ENCODE data around the gene EPS8L2. TPM values are rescaled to one million over a fixed set of nuclear protein-coding genes. Genes with fewer than 3 reads are reported as not detected.
A peak's percentile ranks its signal among the peaks of the same experiment; 100 is the strongest.

EPS8L2 gene
- total RNA-seq, 4 donors from 2014 or later: 257 to 1,130 (median 322) TPM

- TF ChIP-seq POLR2AphosphoS5 (IDR thresholded peaks at IDR 0.05) (no peak), CTCF (IDR thresholded peaks at IDR 0.05) (no peak), EP300 (IDR thresholded peaks at IDR 0.05; ENCODE audit: low read depth) (no peak), POLR2A (IDR thresholded peaks at IDR 0.05) (no peak)
- Histone ChIP-seq H3K4me1 (peaks cover 4 to 34% (median 28%) of the 10 kb centered on the region in 4 donors), H3K27me3 (no peaks in the 10 kb centered on the region), H3K9me3 (no peaks in the 10 kb centered on the region), H3K36me3 (no peaks in the 10 kb centered on the region), H3K27ac (no peak overlapping the region), H3K4me3 (no peak overlapping the region)
- 93 to 100% methylated on average over 6 of the region's 6 CpGs for WGBS, 2 donors (ENCODE audit: low coverage in 1 of 2)
- in situ Hi-C loops (cut with MboI; ENCODE audit: low pct_ligation_motif_present in 1 of 4, low pct_unique_long_range_greater_than_20kb in 1 of 4, low sequenced_read_pairs in 3 of 4): no loop called here
- intact Hi-C loops (cut with DNase I; ENCODE audit: low total_unique reads): no loop called here
- no peak for DNase-seq
Measured at GRCh38 chr11:714436-714835, 8.4 kb downstream of the EPS8L2 start.

GRCh38 chr11:719214-720016 is 13.4 kb downstream of the EPS8L2 start:
- Histone ChIP-seq H3K27ac (no peak overlapping the region), H3K9me3 (no peaks in the 10 kb centered on the region), H3K36me3 (no peaks in the 10 kb centered on the region), H3K4me1 (peaks cover 6 to 23% (median 18%) of the 10 kb centered on the region in 4 donors), H3K27me3 (peaks cover 31% of the 10 kb centered on the region), H3K4me3 (no peak overlapping the region)
- DNase-seq: no peak
- intact Hi-C loops (cut with DNase I; ENCODE audit: low total_unique reads) (loop anchor here (5.0 kb wide), 1 partner anchor 162 kb away; no protein-coding TSS in a partner anchor), in situ Hi-C loops (cut with MboI; ENCODE audit: low pct_ligation_motif_present in 1 of 4, low pct_unique_long_range_greater_than_20kb in 1 of 4, low sequenced_read_pairs in 3 of 4) (loop anchor here in 1 of 4 donors (10.0 kb wide), 1 partner anchor 55 kb away; no protein-coding TSS in a partner anchor)
- WGBS, 2 donors (ENCODE audit: low coverage in 1 of 2): 78 to 100% methylated on average over 3 to 33 of the region's 34 CpGs
- TF ChIP-seq POLR2A (IDR thresholded peaks at IDR 0.05) (no peak), EP300 (IDR thresholded peaks at IDR 0.05; ENCODE audit: low read depth) (no peak), CTCF (IDR thresholded peaks at IDR 0.05) (no peak), POLR2AphosphoS5 (IDR thresholded peaks at IDR 0.05) (no peak)

- H3K27ac ChIP-seq: peak overlapping the region in 2 of 4 donors; percentile 61 to 71
- intact Hi-C loops (cut with DNase I; ENCODE audit: low total_unique reads) (loop anchor here (5.0 kb wide), 1 partner anchor 163 kb away; no protein-coding TSS in a partner anchor), in situ Hi-C loops (cut with MboI; ENCODE audit: low pct_ligation_motif_present in 1 of 4, low pct_unique_long_range_greater_than_20kb in 1 of 4, low sequenced_read_pairs in 3 of 4) (loop anchor here in 1 of 4 donors (10.0 kb wide), 1 partner anchor 55 kb away; no protein-coding TSS in a partner anchor)
Measured at GRCh38 chr11:720017-720641, 14.1 kb downstream of the EPS8L2 start.

More at GRCh38 chr11:720017-720641, 14.1 kb downstream of the EPS8L2 start:
- H3K4me3 ChIP-seq: peak overlapping the region in 1 of 4 donors; percentile 11
- WGBS, 2 donors (ENCODE audit: low coverage in 1 of 2): 40 to 70% methylated on average over 1 to 32 of the region's 35 CpGs
- no peaks in the 10 kb centered on the region for H3K36me3 ChIP-seq
- DNase-seq: no peak
- H3K4me1 ChIP-seq: peaks cover 6 to 24% (median 19%) of the 10 kb centered on the region in 4 donors
- no peaks in the 10 kb centered on the region for H3K9me3 ChIP-seq
- peaks cover 35% of the 10 kb centered on the region for H3K27me3 ChIP-seq
- no peak for TF ChIP-seq CTCF (IDR thresholded peaks at IDR 0.05)
- TF ChIP-seq POLR2AphosphoS5 (IDR thresholded peaks at IDR 0.05): no peak
- no peak for TF ChIP-seq EP300 (IDR thresholded peaks at IDR 0.05; ENCODE audit: low read depth)
- no peak for TF ChIP-seq POLR2A (IDR thresholded peaks at IDR 0.05)
